Keratinocyte (primary cell): ENCODE measurements around the gene IARS1. TPM values are rescaled to one million over a fixed set of nuclear protein-coding genes. Genes with fewer than 3 reads are reported as not detected.

Experiments
- DNase-seq: peaks from one replicate; pipeline ENCODE4 v3.0.0-alpha.2; 2011; ENCODE audit warnings: low read depth, missing footprints, low spot score
- FAIRE-seq: peaks from 2 replicates; lab custom pipeline; 2011; peaks lifted over from hg19 to GRCh38; lab: Jason Lieb, UNC
- H2AFZ ChIP-seq: 2 replicates; pipeline ENCODE4 v1.6.0; 2012; ENCODE audit warnings: low read length, control low read depth, inconsistent platforms; ENCODE audit not compliant: control insufficient read depth
- H3K27ac ChIP-seq: 2 replicates; pipeline ENCODE4 v1.5.1; 2011; ENCODE audit warnings: low read length; ENCODE audit not compliant: control insufficient read depth, insufficient read depth
- H3K27me3 ChIP-seq: 3 replicates; pipeline ENCODE4 v1.6.0; 2011; ENCODE audit warnings: low read length; ENCODE audit not compliant: control insufficient read depth, insufficient read depth; ENCODE audit errors: extremely low read depth
- H3K36me3 ChIP-seq, 2 experiments: 2 replicates in 1 of 2; 3 replicates in 1 of 2; pipeline ENCODE4 v1.5.1; 2011; ENCODE audit warnings: low read length in 2 of 2, mild to moderate bottlenecking in 1 of 2; ENCODE audit not compliant: control insufficient read depth in 2 of 2, insufficient read depth in 2 of 2; ENCODE audit errors: extremely low read depth in 1 of 2
- H3K4me1 ChIP-seq: 3 replicates; pipeline ENCODE4 v1.5.1; 2011; ENCODE audit warnings: low read length; ENCODE audit not compliant: control insufficient read depth, insufficient read depth; ENCODE audit errors: extremely low read depth
- H3K4me2 ChIP-seq: 3 replicates; pipeline ENCODE4 v1.6.0; 2011; ENCODE audit warnings: low read depth, low read length; ENCODE audit not compliant: control insufficient read depth, insufficient read depth; ENCODE audit errors: extremely low read depth
- H3K4me3 ChIP-seq, 3 experiments: fragments of 200-600 bp in 1 of 3; sonication (generic) in 1 of 3; 2 replicates in 2 of 3; 3 replicates in 1 of 3; pipeline ENCODE4 v1.5.1; 2011 to 2016; ENCODE audit warnings: low read length in 3 of 3, mild to moderate bottlenecking in 3 of 3, control low read depth in 2 of 3, inconsistent platforms in 1 of 3, low read depth in 1 of 3, mixed read lengths in 1 of 3, mixed run types in 1 of 3, moderate library complexity in 1 of 3; ENCODE audit not compliant: control insufficient read depth in 2 of 3, insufficient read depth in 2 of 3; ENCODE audit errors: extremely low read depth in 1 of 3
- H3K79me2 ChIP-seq: 2 replicates; pipeline ENCODE4 v1.6.0; 2012; ENCODE audit warnings: low read length; ENCODE audit not compliant: control insufficient read depth, insufficient read depth
- H3K9ac ChIP-seq: 3 replicates; pipeline ENCODE4 v1.6.0; 2011; ENCODE audit warnings: low read length; ENCODE audit not compliant: control insufficient read depth, insufficient read depth; ENCODE audit errors: extremely low read depth
- H3K9me1 ChIP-seq: 3 replicates; pipeline ENCODE4 v1.6.0; 2011; ENCODE audit warnings: low read length; ENCODE audit not compliant: control insufficient read depth, insufficient read depth; ENCODE audit errors: extremely low read depth
- H3K9me3 ChIP-seq: 2 replicates; pipeline ENCODE4 v1.5.1; 2012; ENCODE audit warnings: low read depth, low read length; ENCODE audit not compliant: control insufficient read depth
- H4K20me1 ChIP-seq: 3 replicates; pipeline ENCODE4 v1.6.0; 2011; ENCODE audit warnings: low read length; ENCODE audit not compliant: control insufficient read depth, insufficient read depth; ENCODE audit errors: extremely low read depth
- EZH2 ChIP-seq: IDR thresholded peaks from one replicate; pipeline ENCODE4 v1.6.1; 2012; ENCODE audit warnings: inconsistent platforms, mild to moderate bottlenecking, low read length, moderate library complexity
- dilution Hi-C: fragments of 300-500 bp; cut with MboI; formaldehyde crosslinking; loops from one replicate; pipeline ENCODE4 v1.7.0; 2020; ENCODE audit warnings: low sequenced_read_pairs; ENCODE audit not compliant: extremely low pct_ligation_motif_present
- polyA plus RNA-seq, 5 experiments: library from polyadenylated mRNA; depleted of rRNA in 3 of 5; stranded (reverse) in 3 of 5; stranded (forward) in 1 of 5; unstranded in 1 of 5; fragments of >200 nt; gene quantifications; 1 replicate in 1 of 5; 2 replicates in 3 of 5; 3 replicates in 1 of 5; pipeline versions ENCODE4 v1.2.1 to v1.2.3, GENCODE V29; 2011 to 2012; ENCODE audit warnings: missing spikeins in 2 of 5, low read depth in 1 of 5, low replicate concordance in 1 of 5
- TF ChIP-seq, protein P1 (sequence below), 3 experiments: IDR thresholded peaks in 1 of 3; conservative IDR thresholded peaks in 1 of 3; optimal IDR thresholded peaks in 1 of 3; 2 replicates in 2 of 3; 3 replicates in 1 of 3; pipeline versions ENCODE3 to v1.5.1; 2011; ENCODE audit warnings: low read length in 3 of 3, mild to moderate bottlenecking in 3 of 3, moderate library complexity in 2 of 3, control low read depth in 1 of 3, inconsistent platforms in 1 of 3; ENCODE audit not compliant: insufficient read depth in 2 of 3; ENCODE audit errors: extremely low read depth in 1 of 3

The IARS1 gene
- polyA plus RNA-seq, 1 donor (not counting 4 experiments of a cell fraction or from before 2014, with no cell fraction given): 88.4 TPM

DNA sequence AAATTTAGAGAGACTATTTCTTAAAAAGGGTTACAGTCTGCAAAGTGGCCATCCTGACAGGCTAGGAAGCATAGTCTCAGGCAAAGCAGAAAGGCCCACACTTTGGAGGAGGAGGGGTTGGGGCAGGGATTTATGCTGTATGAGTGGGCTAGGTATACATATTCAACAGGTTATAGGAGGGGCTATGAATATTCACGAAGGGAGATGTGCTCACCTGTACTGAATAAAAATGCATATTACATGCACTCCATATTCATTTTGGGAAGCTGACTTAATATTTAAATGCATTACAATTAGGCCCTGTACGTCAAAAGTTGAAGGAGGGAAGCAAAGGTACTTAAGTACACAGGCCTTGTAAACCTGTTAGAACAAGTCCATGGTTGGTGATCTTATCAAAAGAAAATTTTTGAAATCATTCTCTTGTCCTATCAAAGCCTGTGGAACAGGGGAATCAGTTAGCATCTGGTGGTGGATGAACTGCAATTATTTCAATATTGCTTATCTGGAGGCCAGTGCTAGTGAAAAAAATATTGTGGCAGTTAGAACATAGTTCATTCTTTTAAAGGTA, 33.9 kb upstream of the IARS1 start:
- Histone ChIP-seq H3K79me2 (peaks cover 24% of the 10 kb centered on the region), H2AFZ (peak overlapping the region; percentile 46), H3K9me3 (no peaks in the 10 kb centered on the region), H3K9me1 (no peaks in the 10 kb centered on the region), H4K20me1 (no peaks in the 10 kb centered on the region), H3K36me3 (peaks cover 3 to 9% of the 10 kb centered on the region in 2 experiments), H3K4me3 (peak overlapping the region in 2 of 3 experiments; percentile 28 to 30), H3K27ac (peak overlapping the region; percentile 100), H3K4me1 (peaks cover 27% of the 10 kb centered on the region), H3K4me2 (peak overlapping the region; percentile 84), H3K9ac (peak overlapping the region; percentile 100), H3K27me3 (no peaks in the 10 kb centered on the region)
- DNase-seq: peak; percentile 38
- FAIRE-seq: peak; percentile 78
- no peak for TF ChIP-seq EZH2
- TF ChIP-seq, protein P1, sequence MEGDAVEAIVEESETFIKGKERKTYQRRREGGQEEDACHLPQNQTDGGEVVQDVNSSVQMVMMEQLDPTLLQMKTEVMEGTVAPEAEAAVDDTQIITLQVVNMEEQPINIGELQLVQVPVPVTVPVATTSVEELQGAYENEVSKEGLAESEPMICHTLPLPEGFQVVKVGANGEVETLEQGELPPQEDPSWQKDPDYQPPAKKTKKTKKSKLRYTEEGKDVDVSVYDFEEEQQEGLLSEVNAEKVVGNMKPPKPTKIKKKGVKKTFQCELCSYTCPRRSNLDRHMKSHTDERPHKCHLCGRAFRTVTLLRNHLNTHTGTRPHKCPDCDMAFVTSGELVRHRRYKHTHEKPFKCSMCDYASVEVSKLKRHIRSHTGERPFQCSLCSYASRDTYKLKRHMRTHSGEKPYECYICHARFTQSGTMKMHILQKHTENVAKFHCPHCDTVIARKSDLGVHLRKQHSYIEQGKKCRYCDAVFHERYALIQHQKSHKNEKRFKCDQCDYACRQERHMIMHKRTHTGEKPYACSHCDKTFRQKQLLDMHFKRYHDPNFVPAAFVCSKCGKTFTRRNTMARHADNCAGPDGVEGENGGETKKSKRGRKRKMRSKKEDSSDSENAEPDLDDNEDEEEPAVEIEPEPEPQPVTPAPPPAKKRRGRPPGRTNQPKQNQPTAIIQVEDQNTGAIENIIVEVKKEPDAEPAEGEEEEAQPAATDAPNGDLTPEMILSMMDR (optimal IDR thresholded peaks at IDR 0.05 in 1 of 3, IDR thresholded peaks at IDR 0.05 in 1 of 3, conservative IDR thresholded peaks at IDR 0.05 in 1 of 3; ENCODE audit: extremely low read depth in 1 of 3, insufficient read depth in 2 of 3, low read length in 3 of 3): no peak
- dilution Hi-C loops: no loop called here

DNA sequence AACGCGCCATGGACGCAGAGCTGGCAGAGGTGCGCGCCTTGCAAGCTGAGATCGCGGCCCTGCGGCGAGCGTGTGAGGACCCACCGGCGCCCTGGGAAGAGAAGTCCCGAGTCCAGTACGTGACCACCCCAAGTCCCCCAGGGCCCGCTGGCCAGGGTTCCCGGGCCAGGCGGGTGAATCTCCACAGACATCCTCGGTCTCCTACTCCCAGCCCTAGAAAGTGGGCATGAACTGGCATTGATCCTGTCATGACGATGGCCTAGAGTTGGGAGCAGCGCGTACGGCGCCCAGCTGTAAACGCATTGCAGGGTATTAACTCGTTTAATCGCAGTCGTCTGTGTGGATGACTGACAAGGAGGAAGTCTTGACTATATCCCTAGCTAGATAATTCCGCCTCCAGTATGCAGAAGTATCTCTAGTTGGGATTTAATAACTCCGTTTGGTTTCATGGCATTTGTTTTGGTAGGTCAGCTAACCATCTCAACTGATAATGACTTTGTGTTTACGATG, 32.5 kb upstream of the IARS1 start:
- H3K79me2 ChIP-seq: peaks cover 24% of the 10 kb centered on the region
- peaks cover 5 to 12% of the 10 kb centered on the region in 2 experiments for H3K36me3 ChIP-seq
- H3K27ac ChIP-seq: peak overlapping the region; percentile 100
- no peaks in the 10 kb centered on the region for H3K9me3 ChIP-seq
- H4K20me1 ChIP-seq: no peaks in the 10 kb centered on the region
- peak overlapping the region; percentile 84 for H3K4me2 ChIP-seq
- FAIRE-seq (no peak), DNase-seq (no peak)
- dilution Hi-C loops: no loop called here
- H3K27me3 ChIP-seq: no peaks in the 10 kb centered on the region
- peak overlapping the region; percentile 75 to 98 (median 93) for H3K4me3 ChIP-seq
- H2AFZ ChIP-seq: peak overlapping the region; percentile 99
- peaks cover 27% of the 10 kb centered on the region for H3K4me1 ChIP-seq
- peak overlapping the region; percentile 100 for H3K9ac ChIP-seq
- H3K9me1 ChIP-seq: no peaks in the 10 kb centered on the region
- no peak for TF ChIP-seq EZH2
- TF ChIP-seq, protein P1 (optimal IDR thresholded peaks at IDR 0.05 in 1 of 3, IDR thresholded peaks at IDR 0.05 in 1 of 3, conservative IDR thresholded peaks at IDR 0.05 in 1 of 3; ENCODE audit: extremely low read depth in 1 of 3, insufficient read depth in 2 of 3, low read length in 3 of 3): no peak
